Measurements from ENCODE around the gene SNRPE. TPM values are rescaled to one million over a fixed set of nuclear protein-coding genes. Genes with fewer than 3 reads are reported as not detected.

Gene SNRPE
- total RNA-seq, 1 experiment from 2014 or later = 160 TPM

- no peaks in the 10 kb centered on the region for H3K36me3 ChIP-seq
These were observed 38.7 kb downstream of the SNRPE start for GRCh38 chr1:203899869-203900714.

DNA sequence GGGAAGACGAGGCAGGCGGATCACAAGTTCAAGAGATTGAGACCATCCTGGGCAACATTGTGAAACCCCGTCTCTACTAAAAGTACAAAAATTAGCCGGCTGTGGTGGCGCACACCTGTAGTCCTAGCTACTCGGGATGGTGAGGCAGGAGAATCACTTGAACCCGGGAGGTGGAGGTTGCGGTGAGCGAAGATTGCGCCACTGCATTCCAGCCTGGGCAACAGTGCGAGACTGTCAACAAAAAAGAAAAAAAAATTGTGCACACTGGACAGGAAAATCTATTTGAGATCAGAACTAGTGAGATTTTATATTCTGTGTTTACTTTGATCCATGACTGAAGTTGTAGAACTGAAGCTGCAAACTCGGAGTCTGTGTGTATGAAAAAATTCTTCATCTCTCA lies 40.2 kb downstream of the SNRPE start:
- Histone ChIP-seq H3K27me3 (replicated peaks) (no peaks in the 10 kb centered on the region), H3K36me3 (no peaks in the 10 kb centered on the region), H3K4me1 (replicated peaks) (peaks cover 10% of the 10 kb centered on the region), H3K4me3 (no peak overlapping the region), H3K9me3 (replicated peaks) (no peaks in the 10 kb centered on the region), H3K27ac (no peak overlapping the region)
- no peak for DNase-seq (ENCODE audit: low read depth in 1 of 2, low spot score in 2 of 2)

More at GRCh38 chr1:203899869-203900714, 38.7 kb downstream of the SNRPE start:
- DNase-seq (ENCODE audit: low read depth in 1 of 2, low spot score in 2 of 2) = no peak
- H3K4me1 ChIP-seq (replicated peaks) = no peaks in the 10 kb centered on the region
- no peak overlapping the region for H3K27ac ChIP-seq
- H3K9me3 ChIP-seq (replicated peaks) = no peaks in the 10 kb centered on the region
- H3K27me3 ChIP-seq (replicated peaks) = no peaks in the 10 kb centered on the region
- no peak overlapping the region for H3K4me3 ChIP-seq

GRCh38 chr1:203905275-203905674 lies 43.9 kb downstream of the SNRPE start:
- DNase-seq (ENCODE audit: low read depth in 1 of 2, low spot score in 2 of 2) = no peak
- Histone ChIP-seq H3K4me1 (replicated peaks) (peaks cover 29% of the 10 kb centered on the region), H3K9me3 (replicated peaks) (no peaks in the 10 kb centered on the region), H3K27ac (no peak overlapping the region; the same call in 1 of the 2 replicates), H3K4me3 (no peak overlapping the region), H3K27me3 (replicated peaks) (no peaks in the 10 kb centered on the region), H3K36me3 (no peaks in the 10 kb centered on the region)

GRCh38 chr1:203906932-203907331 lies 45.5 kb downstream of the SNRPE start:
- H3K27ac ChIP-seq = peak overlapping the region; percentile 74
- no peaks in the 10 kb centered on the region for H3K9me3 ChIP-seq (replicated peaks)
- no peak overlapping the region for H3K4me3 ChIP-seq
- no peaks in the 10 kb centered on the region for H3K36me3 ChIP-seq
- DNase-seq (ENCODE audit: low read depth in 1 of 2, low spot score in 2 of 2) = peak; percentile 60 to 77
- no peaks in the 10 kb centered on the region for H3K27me3 ChIP-seq (replicated peaks)
- peaks cover 33% of the 10 kb centered on the region for H3K4me1 ChIP-seq (replicated peaks)

- H3K27me3 ChIP-seq (replicated peaks) = no peaks in the 10 kb centered on the region
- no peak for DNase-seq (ENCODE audit: low read depth in 1 of 2, low spot score in 2 of 2)
- H3K9me3 ChIP-seq (replicated peaks) = no peaks in the 10 kb centered on the region
- H3K27ac ChIP-seq = peak overlapping the region; percentile 74
- H3K4me1 ChIP-seq (replicated peaks) = peaks cover 35% of the 10 kb centered on the region
- H3K4me3 ChIP-seq = no peak overlapping the region
- no peaks in the 10 kb centered on the region for H3K36me3 ChIP-seq
These were observed 46.5 kb downstream of the SNRPE start for GRCh38 chr1:203907901-203908300.

GRCh38 chr1:203911806-203912205 lies 50.4 kb downstream of the SNRPE start:
- Histone ChIP-seq H3K27me3 (replicated peaks) (no peaks in the 10 kb centered on the region), H3K27ac (no peak overlapping the region), H3K4me1 (replicated peaks) (peaks cover 40% of the 10 kb centered on the region), H3K36me3 (no peaks in the 10 kb centered on the region), H3K4me3 (no peak overlapping the region), H3K9me3 (replicated peaks) (no peaks in the 10 kb centered on the region; the same call in 1 of the 2 replicates)
- no peak for DNase-seq (ENCODE audit: low read depth in 1 of 2, low spot score in 2 of 2)

DNA sequence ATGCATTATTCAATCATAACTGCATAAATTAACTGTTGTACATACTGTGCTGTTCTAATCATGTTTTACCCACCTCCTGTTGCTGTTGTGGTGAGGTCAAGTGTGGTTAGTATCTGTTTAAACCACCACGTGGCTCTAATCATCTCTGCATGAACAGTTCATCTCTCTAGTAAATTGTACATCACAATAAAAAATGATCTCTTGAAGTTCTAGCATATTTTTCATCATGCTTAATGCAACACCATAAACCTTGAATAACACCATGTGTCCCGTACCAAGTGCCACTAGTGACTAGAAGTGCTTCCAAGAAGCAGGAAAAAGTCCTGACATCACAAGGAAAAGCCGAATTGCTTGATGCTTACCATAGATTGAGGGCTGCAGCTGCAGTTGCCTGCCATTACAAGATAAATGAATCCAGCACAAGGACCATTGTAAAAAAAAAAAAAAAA lies 51.7 kb downstream of the SNRPE start:
- H3K27ac ChIP-seq = no peak overlapping the region
- H3K27me3 ChIP-seq (replicated peaks) = no peaks in the 10 kb centered on the region
- no peaks in the 10 kb centered on the region for H3K36me3 ChIP-seq
- no peak for DNase-seq (ENCODE audit: low read depth in 1 of 2, low spot score in 2 of 2)
- peaks cover 28% of the 10 kb centered on the region for H3K4me1 ChIP-seq (replicated peaks)
- no peaks in the 10 kb centered on the region; the same call in 1 of the 2 replicates for H3K9me3 ChIP-seq (replicated peaks)
- H3K4me3 ChIP-seq = no peak overlapping the region

GRCh38 chr1:203914292-203914691 lies 52.9 kb downstream of the SNRPE start:
- H3K4me3 ChIP-seq = no peak overlapping the region
- DNase-seq (ENCODE audit: low read depth in 1 of 2, low spot score in 2 of 2) = no peak
- no peaks in the 10 kb centered on the region for H3K27me3 ChIP-seq (replicated peaks)
- no peaks in the 10 kb centered on the region for H3K36me3 ChIP-seq
- no peaks in the 10 kb centered on the region; the same call in 1 of the 2 replicates for H3K9me3 ChIP-seq (replicated peaks)
- H3K27ac ChIP-seq = no peak overlapping the region
- H3K4me1 ChIP-seq (replicated peaks) = peaks cover 23% of the 10 kb centered on the region

- no peak overlapping the region for H3K4me3 ChIP-seq
- no peaks in the 10 kb centered on the region; the same call in 1 of the 2 replicates for H3K9me3 ChIP-seq (replicated peaks)
- peak overlapping the region; percentile 62 for H3K27ac ChIP-seq
- DNase-seq (ENCODE audit: low read depth in 1 of 2, low spot score in 2 of 2) = peak in 1 of 2 experiments; percentile 75
- no peaks in the 10 kb centered on the region for H3K27me3 ChIP-seq (replicated peaks)
- H3K4me1 ChIP-seq (replicated peaks) = peaks cover 23% of the 10 kb centered on the region
- no peaks in the 10 kb centered on the region for H3K36me3 ChIP-seq
These were observed 54.4 kb downstream of the SNRPE start for GRCh38 chr1:203915811-203916210.

- Histone ChIP-seq H3K27ac (no peak overlapping the region), H3K4me3 (no peak overlapping the region), H3K4me1 (replicated peaks) (peaks cover 21% of the 10 kb centered on the region), H3K27me3 (replicated peaks) (no peaks in the 10 kb centered on the region), H3K36me3 (no peaks in the 10 kb centered on the region), H3K9me3 (replicated peaks) (no peaks in the 10 kb centered on the region; the same call in 1 of the 2 replicates)
- DNase-seq (ENCODE audit: low read depth in 1 of 2, low spot score in 2 of 2) = no peak
These were observed 55.4 kb downstream of the SNRPE start for GRCh38 chr1:203916756-203917155.

Other genes with a start within 250 kb of the SNRPE start
- 67.1 and 80.5 TPM in 2 replicates for gene ATP2B4, start 234.8 kb upstream of the SNRPE start, total RNA-seq (2014; rRNA removed; shearing (Covaris generic))
- gene LAX1, start 96.4 kb upstream of the SNRPE start, total RNA-seq (2014; rRNA removed; shearing (Covaris generic)) = 0.03 TPM in 1 of 2 replicates, not detected in the other
- 10.1 and 12.9 TPM in 2 replicates for gene ZBED6, start 66.0 kb upstream of the SNRPE start, total RNA-seq (2014; rRNA removed; shearing (Covaris generic))
- gene ZC3H11A, start 66.0 kb upstream of the SNRPE start, total RNA-seq (2014; rRNA removed; shearing (Covaris generic)) = 73.5 and 99.3 TPM in 2 replicates
- gene SOX13, start 211.5 kb downstream of the SNRPE start, total RNA-seq (2014; rRNA removed; shearing (Covaris generic)) = 9.0 and 15.5 TPM in 2 replicates